H9 (cell line): Measurements from ENCODE around the gene ARFGEF2. TPM values are rescaled to one million over a fixed set of nuclear protein-coding genes. Genes with fewer than 3 reads are reported as not detected.
A peak's percentile ranks its signal among the peaks of the same experiment; 100 is the strongest.

Experiments used
- DNase-seq: peaks from one replicate; pipeline ENCODE4 v3.0.0-alpha.2; 2017
- H2AFZ ChIP-seq: one replicate; pipeline ENCODE4 v1.6.1; 2013; ENCODE audit warnings: mild to moderate bottlenecking, low read length, control low read depth, moderate library complexity
- H2AK5ac ChIP-seq: 2 replicates; pipeline ENCODE4 v1.6.1; 2013; ENCODE audit warnings: low read length, control low read depth, mixed read lengths; ENCODE audit not compliant: insufficient read length
- H2BK120ac ChIP-seq: one replicate; pipeline ENCODE4 v1.6.1; 2013; ENCODE audit warnings: low read depth, mild to moderate bottlenecking, low read length, control low read depth, inconsistent platforms; ENCODE audit not compliant: poor library complexity, severe bottlenecking
- H2BK12ac ChIP-seq: 2 replicates; pipeline ENCODE4 v1.6.1; 2013; ENCODE audit warnings: low read length, control low read depth, mixed read lengths, low read depth; ENCODE audit not compliant: insufficient read length
- H2BK15ac ChIP-seq: 2 replicates; pipeline ENCODE4 v1.6.1; 2013; ENCODE audit warnings: low read depth, low read length, control low read depth
- H2BK20ac ChIP-seq: one replicate; pipeline ENCODE4 v1.6.1; 2013; ENCODE audit warnings: low read depth, mild to moderate bottlenecking, low read length, control low read depth, inconsistent platforms; ENCODE audit not compliant: poor library complexity, severe bottlenecking
- H2BK5ac ChIP-seq: 2 replicates; pipeline ENCODE4 v1.6.1; 2013; ENCODE audit warnings: low read length, control low read depth, mixed read lengths; ENCODE audit not compliant: insufficient read length
- H3K14ac ChIP-seq: 2 replicates; pipeline ENCODE4 v1.6.1; 2013; ENCODE audit warnings: low read length, control low read depth; ENCODE audit not compliant: insufficient read depth
- H3K18ac ChIP-seq: 2 replicates; pipeline ENCODE4 v1.6.1; 2013; ENCODE audit warnings: low read depth, mild to moderate bottlenecking, mixed read lengths, low read length, control low read depth; ENCODE audit not compliant: insufficient read length
- H3K23ac ChIP-seq: 2 replicates; pipeline ENCODE4 v1.6.1; 2013; ENCODE audit warnings: low read length, control low read depth, mixed read lengths, low read depth; ENCODE audit not compliant: insufficient read length
- H3K23me2 ChIP-seq: 2 replicates; pipeline ENCODE4 v1.6.1; 2013; ENCODE audit warnings: low read depth, mild to moderate bottlenecking, mixed read lengths, low read length, control low read depth; ENCODE audit not compliant: insufficient read length, poor library complexity, severe bottlenecking
- H3K27ac ChIP-seq: 2 replicates; pipeline ENCODE4 v1.5.1; 2013; ENCODE audit warnings: low read length, control low read depth, mixed read lengths, low read depth; ENCODE audit not compliant: insufficient read length
- H3K27me3 ChIP-seq: 2 replicates; pipeline ENCODE4 v1.6.1; 2013; ENCODE audit warnings: low read length, control low read depth, inconsistent platforms; ENCODE audit not compliant: insufficient read depth
- H3K4ac ChIP-seq: 2 replicates; pipeline ENCODE4 v1.6.1; 2013; ENCODE audit warnings: low read depth, mild to moderate bottlenecking, control low read depth, inconsistent platforms, low read length, moderate library complexity
- H3K4me1 ChIP-seq: 2 replicates; pipeline ENCODE4 v1.6.1; 2013; ENCODE audit warnings: low read length, control low read depth, inconsistent platforms; ENCODE audit not compliant: insufficient read depth
- H3K4me2 ChIP-seq: 2 replicates; pipeline ENCODE4 v1.6.1; 2013; ENCODE audit warnings: low read length, control low read depth, mixed read lengths; ENCODE audit not compliant: insufficient read length, insufficient read depth
- H3K56ac ChIP-seq: 2 replicates; pipeline ENCODE4 v1.6.1; 2013; ENCODE audit warnings: low read depth, mild to moderate bottlenecking, mixed read lengths, low read length, control low read depth; ENCODE audit not compliant: insufficient read length
- H3K79me1 ChIP-seq: 2 replicates; pipeline ENCODE4 v1.6.1; 2013; ENCODE audit warnings: low read depth, mild to moderate bottlenecking, moderate library complexity, low read length, control low read depth, inconsistent platforms; ENCODE audit not compliant: insufficient read depth, poor library complexity, severe bottlenecking
- H3K79me2 ChIP-seq: 2 replicates; pipeline ENCODE4 v1.6.1; 2013; ENCODE audit warnings: low read length, control low read depth, inconsistent platforms; ENCODE audit not compliant: insufficient read depth
- H3K9ac ChIP-seq: 2 replicates; pipeline ENCODE4 v1.6.1; 2013; ENCODE audit warnings: low read length, control low read depth, mixed read lengths; ENCODE audit not compliant: insufficient read length; ENCODE audit errors: extremely low read depth
- H3K9me3 ChIP-seq: one replicate; pipeline ENCODE4 v1.6.1; 2013; ENCODE audit warnings: low read depth, low read length, inconsistent platforms; ENCODE audit not compliant: control insufficient read depth
- H3T11ph ChIP-seq: one replicate; pipeline ENCODE4 v1.6.1; 2013; ENCODE audit warnings: mild to moderate bottlenecking, low read length, control low read depth, inconsistent platforms
- H4K20me1 ChIP-seq: one replicate; pipeline ENCODE4 v1.6.1; 2013; ENCODE audit not compliant: control insufficient read depth, insufficient read length, insufficient read depth
- H4K5ac ChIP-seq: 2 replicates; pipeline ENCODE4 v1.6.1; 2013; ENCODE audit warnings: low read depth, mild to moderate bottlenecking, mixed read lengths, low read length, control low read depth; ENCODE audit not compliant: insufficient read length
- H4K8ac ChIP-seq: replicated peaks from 2 replicates; pipeline ENCODE4 v1.6.1; 2013; ENCODE audit warnings: low read length, control low read depth, mixed read lengths, low read depth; ENCODE audit not compliant: insufficient read length
- H4K91ac ChIP-seq: 2 replicates; pipeline ENCODE4 v1.6.1; 2013; ENCODE audit warnings: low read depth, mild to moderate bottlenecking, moderate library complexity, mixed read lengths, low read length, control low read depth; ENCODE audit not compliant: insufficient read length
- H3K27ac Mint-ChIP-seq, 3 experiments: 2 replicates in 2 of 3; 3 replicates in 1 of 3; pipeline ENCODE4 v1.8.0; 2020 to 2021; ENCODE audit warnings: mixed read lengths in 3 of 3, mild to moderate bottlenecking in 1 of 3, moderate library complexity in 1 of 3
- H3K27me3 Mint-ChIP-seq: 2 replicates; pipeline ENCODE4 v1.8.0; 2021; ENCODE audit warnings: low read depth, mild to moderate bottlenecking, moderate library complexity, mixed read lengths
- H3K36me3 Mint-ChIP-seq, 3 experiments: 2 replicates in 2 of 3; 3 replicates in 1 of 3; pipeline ENCODE4 v1.8.0; 2020 to 2021; ENCODE audit warnings: low read depth in 3 of 3, mixed read lengths in 3 of 3; ENCODE audit not compliant: insufficient read depth in 1 of 3
- H3K4me1 Mint-ChIP-seq, 2 experiments: 2 replicates each; pipeline ENCODE4 v1.8.0; 2020; ENCODE audit warnings: mixed read lengths in 2 of 2
- H3K4me3 Mint-ChIP-seq, 2 experiments: 2 replicates in 1 of 2; 3 replicates in 1 of 2; pipeline ENCODE4 v1.8.0; 2020 to 2021; ENCODE audit warnings: mild to moderate bottlenecking in 2 of 2, mixed read lengths in 2 of 2, moderate library complexity in 1 of 2
- H3K9me3 Mint-ChIP-seq, 2 experiments: 2 replicates in 1 of 2; 3 replicates in 1 of 2; pipeline ENCODE4 v1.8.0; 2020; ENCODE audit warnings: mild to moderate bottlenecking in 2 of 2, mixed read lengths in 2 of 2, moderate library complexity in 1 of 2
- CTCF ChIP-seq: fragments of 200-600 bp; sonication (generic); conservative IDR thresholded peaks from 3 replicates; pipeline ENCODE4 v1.8.0; 2021; ENCODE audit warnings: antibody characterized with exemption, mild to moderate bottlenecking
- WGBS: extraction: QIAGEN DNeasy Blood & Tissue Kit; methylation state at CpG from one replicate; pipeline ENCODE4 v1.1.7; 2013; ENCODE audit warnings: missing lambda C conversion rate, low lambda C conversion rate, mixed read lengths; ENCODE audit not compliant: insufficient read length; ENCODE audit errors: extremely low coverage; 5-methylcytosine and 5-hydroxymethylcytosine counted together
- total RNA-seq: library from RNA; stranded (reverse); gene quantifications from 2 replicates; pipeline ENCODE4 v1.2.1, GENCODE V29; 2021

The ARFGEF2 gene
- total RNA-seq, 1 experiment from 2014 or later: 16.6 TPM

DNA sequence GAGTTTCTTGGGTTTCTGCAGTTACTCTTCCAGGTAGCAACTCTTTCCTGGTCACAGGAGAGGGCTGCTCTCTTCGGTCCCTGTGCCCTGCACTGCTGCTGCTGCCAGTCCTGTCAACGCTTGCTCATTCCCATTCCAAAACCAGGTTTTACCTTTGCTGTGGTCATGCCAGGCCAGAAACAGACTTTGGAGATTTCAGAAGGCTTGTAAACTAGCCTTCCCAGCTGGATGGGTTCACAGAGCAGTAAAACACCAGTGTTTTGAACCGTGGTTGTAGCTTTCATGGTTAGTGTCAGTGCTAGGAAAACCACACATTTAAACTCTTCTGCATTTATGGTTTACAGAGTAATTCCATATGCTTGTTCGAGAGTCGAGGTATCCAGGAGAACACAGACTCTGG is 16.2 kb downstream of the ARFGEF2 start:
- Histone ChIP-seq H4K91ac (no peak overlapping the region), H2AFZ (no peak overlapping the region)
- peaks cover 9 to 11% of the 10 kb centered on the region in 2 experiments for H3K9me3 Mint-ChIP-seq

More for the DNA sequence above, 16.2 kb downstream of the ARFGEF2 start:
- peaks cover 4% of the 10 kb centered on the region; the same call in 1 of the 2 replicates for H3K79me2 ChIP-seq
- H3K4me1 Mint-ChIP-seq: peaks cover 3% of the 10 kb centered on the region in 2 experiments; a peak in 1 of 4 replicates
- H4K20me1 ChIP-seq: peaks cover 3% of the 10 kb centered on the region
- peak overlapping the region; percentile 62 for H3K23ac ChIP-seq
- no peak overlapping the region for H3K4ac ChIP-seq
- H3K18ac ChIP-seq: no peak overlapping the region
- H3K14ac ChIP-seq: no peak overlapping the region
- H3T11ph ChIP-seq: no peak overlapping the region
- no peaks in the 10 kb centered on the region for H3K27me3 Mint-ChIP-seq
- H3K23me2 ChIP-seq: no peaks in the 10 kb centered on the region
- H3K79me1 ChIP-seq: peaks cover 18% of the 10 kb centered on the region
- H2BK12ac ChIP-seq: no peak overlapping the region
- H2BK5ac ChIP-seq: no peak overlapping the region
- TF ChIP-seq CTCF: no peak
- no peak overlapping the region for H4K8ac ChIP-seq
- no peak overlapping the region for H2BK15ac ChIP-seq
- no peaks in the 10 kb centered on the region for H3K9me3 ChIP-seq
- no peak overlapping the region for H3K4me2 ChIP-seq
- H3K27ac ChIP-seq: no peak overlapping the region
- no peaks in the 10 kb centered on the region for H3K27me3 ChIP-seq
- H3K4me1 ChIP-seq: no peaks in the 10 kb centered on the region
- no peak overlapping the region for H2BK120ac ChIP-seq
- H3K27ac Mint-ChIP-seq: 0 out of 7 replicates have a peak overlapping the region, but pooled peaks of 1 of the 3 experiments have one; percentile 54
- H2AK5ac ChIP-seq: no peak overlapping the region
- no CpG with 5 or more reads among the region's 5 CpGs for WGBS
- H3K4me3 Mint-ChIP-seq: no peak overlapping the region
- DNase-seq: no peak
- H3K9ac ChIP-seq: no peak overlapping the region
- H2BK20ac ChIP-seq: no peak overlapping the region
- H3K56ac ChIP-seq: no peak overlapping the region
- H4K5ac ChIP-seq: no peak overlapping the region
- H3K36me3 Mint-ChIP-seq: peaks cover 16 to 19% (median 16%) of the 10 kb centered on the region in 3 experiments; a peak in 5 of 7 replicates
